Stimulated activated CD4-positive, alpha-beta T cell treated with anti-CD3 and anti-CD28 coated beads, Interleukin-15, amount 100 ng/mL, for 48 hours (primary cell): ENCODE measurements around the gene MASP2.
"Not testable (repeated sequence)": the region's sequence is repeated elsewhere in the genome, so short reads cannot be mapped to it uniquely, and the experiment has no call there.

Experiments used
- DNase-seq, 2 donors: peaks; one replicate each; pipeline ENCODE4 v3.0.0-alpha.2; 2020; ENCODE audit warnings: low read depth in 2 of 2

Gene MASP2

DNA sequence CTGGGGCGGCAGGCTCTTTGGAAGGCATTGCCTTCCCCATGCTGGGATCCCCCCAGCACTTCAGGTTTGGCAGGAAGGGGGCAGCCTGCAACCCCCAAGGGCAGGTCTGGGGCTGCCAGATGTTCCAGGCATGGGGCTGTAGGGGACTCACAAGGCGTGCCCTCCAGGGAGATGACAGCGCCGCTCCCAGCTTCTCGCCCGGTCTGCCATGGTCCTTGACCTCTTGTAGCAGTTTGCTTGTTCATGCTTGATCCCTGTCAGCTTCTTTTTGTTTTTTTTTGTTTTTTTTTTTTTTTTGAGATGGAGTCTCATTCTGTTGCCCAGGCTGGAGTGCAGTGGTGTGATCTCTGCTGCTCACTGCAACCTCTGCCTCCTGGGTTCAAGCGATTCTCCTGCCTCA, 56.2 kb downstream of the MASP2 start:
- DNase-seq, result no peak

DNA sequence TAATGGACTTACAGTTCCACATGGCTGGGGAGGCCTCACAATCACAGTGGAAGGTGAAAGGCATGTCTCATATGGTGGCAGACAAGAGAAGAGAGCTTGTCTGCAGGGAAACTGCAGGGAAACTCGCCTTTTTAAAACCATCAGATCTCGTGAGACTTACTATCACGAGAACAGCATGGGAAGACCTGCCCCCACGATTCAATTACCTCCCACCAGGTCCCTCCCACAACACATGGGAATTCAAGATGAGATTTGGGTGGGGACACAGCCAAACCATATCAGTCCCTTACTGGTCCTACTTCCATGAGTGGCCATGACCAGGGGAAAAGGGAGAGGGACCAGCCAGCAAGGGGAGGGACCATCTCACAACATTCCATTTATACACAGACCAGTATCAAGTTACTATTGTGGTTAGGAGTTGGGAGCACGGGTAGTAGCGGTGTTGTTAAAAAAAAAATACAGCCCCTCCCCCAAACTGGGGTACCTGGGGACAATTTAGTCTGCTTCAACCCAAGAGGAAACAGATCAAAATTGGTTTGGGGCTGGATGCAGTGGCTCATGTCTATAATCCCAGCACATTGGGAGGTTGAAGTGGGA, 57.0 kb downstream of the MASP2 start:
- not testable (repeated sequence) for DNase-seq

DNA sequence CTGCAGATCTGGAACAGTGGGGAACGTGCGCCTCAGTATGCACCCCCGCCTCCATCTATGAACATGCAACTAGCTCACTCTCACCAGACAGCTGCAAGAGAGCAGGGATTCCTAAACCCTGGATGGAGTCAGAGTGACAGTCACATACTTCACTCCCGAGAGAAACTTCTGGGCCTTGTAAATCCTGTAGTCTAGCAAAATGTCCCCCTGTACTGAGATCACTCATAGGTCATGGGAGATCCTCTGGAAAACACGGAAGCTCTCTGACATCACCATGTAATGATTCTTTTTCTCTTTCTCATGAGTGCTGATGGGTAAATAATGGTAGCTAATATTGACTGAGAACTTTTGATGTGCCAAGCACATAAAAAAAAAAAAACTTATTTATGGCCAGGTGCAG, 57.9 kb downstream of the MASP2 start:
- no peak for DNase-seq

DNA sequence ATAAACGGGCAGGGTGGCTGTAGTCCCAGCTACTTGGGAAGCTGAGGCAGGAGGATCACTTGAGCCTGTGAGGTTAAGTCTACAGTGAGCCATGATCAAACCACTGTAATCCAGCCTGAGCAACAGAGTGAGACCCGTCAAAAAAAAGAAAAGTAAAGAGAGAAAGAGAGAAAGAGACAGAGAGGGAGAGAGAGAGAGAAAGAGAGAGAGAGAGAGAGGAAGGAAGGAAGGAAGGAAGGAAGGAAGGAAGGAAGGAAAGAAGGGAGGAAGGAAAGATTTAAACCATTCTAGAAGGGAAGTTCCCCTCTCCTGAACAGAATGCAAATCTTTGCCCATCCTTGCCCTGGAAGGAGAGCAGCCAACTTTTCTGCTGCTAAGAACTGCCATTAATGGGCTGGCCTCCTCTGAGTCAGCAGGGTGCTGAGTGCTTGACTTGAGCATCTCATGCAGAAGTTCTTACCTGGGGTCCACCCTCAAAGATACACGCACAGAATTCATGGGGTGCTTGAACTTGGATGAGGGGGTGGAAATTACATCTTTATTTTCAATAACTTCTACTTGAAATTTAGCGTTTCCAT, 59.1 kb downstream of the MASP2 start:
- no peak for DNase-seq

DNA sequence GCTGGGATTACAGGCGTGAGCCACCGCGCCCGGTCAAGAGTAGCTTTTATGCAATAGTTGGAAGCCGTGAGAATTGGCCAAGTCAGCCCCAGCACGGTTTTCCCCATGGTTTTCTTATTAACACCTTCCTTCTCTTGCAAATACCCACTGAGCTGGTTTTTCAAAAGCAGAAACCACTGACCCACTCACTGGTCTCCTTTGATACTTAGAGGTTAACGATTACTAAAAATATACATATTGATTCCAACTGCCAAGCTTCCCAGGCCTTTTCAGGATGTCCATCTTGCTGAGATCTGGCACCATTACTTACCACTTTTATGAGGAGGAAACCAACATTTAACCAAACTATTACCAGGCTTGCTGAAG, 60.5 kb downstream of the MASP2 start:
- no peak for DNase-seq

DNA sequence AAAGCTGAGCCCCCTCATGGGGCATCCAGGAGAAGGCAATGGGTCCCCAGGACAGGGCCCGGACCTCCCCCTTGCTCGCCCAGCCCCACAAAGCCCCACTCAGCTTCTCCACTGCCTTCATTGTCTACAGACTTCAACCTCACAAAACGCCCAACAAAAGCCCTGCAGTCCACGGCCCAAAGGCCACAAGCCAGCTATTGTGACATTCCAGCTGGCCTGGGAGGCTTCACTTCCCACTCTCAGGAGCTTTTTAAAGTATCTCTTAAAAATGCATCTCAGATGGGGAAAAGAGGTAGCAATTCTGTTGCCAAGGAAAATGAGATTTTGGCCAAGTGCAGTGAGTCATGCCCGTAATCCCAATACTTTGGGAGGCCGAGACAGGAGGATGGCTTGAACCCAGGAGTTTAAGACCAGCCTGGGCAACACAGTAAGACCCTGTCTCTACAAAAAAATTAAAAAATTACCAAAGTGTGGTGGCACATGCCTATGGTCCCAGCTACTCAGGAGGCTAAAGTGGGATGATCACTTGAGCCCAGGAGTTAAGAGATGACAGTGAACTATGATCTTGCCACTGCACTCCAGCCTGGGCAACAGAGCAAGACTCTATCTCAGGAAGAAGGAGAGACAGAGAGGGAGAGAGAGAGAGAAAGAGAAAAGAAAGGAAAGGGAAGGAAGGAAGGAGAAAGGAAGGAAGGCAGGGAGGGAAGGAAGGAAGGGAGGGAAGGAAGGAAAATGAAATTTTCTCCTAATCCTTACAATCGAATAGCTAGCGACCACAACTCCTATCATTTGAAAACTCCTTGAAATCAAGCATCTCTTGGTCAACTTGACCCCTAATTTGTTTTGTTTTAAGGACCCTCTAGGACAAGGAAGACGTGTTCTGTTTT, 66.0 kb downstream of the MASP2 start:
- DNase-seq, result no peak

DNA sequence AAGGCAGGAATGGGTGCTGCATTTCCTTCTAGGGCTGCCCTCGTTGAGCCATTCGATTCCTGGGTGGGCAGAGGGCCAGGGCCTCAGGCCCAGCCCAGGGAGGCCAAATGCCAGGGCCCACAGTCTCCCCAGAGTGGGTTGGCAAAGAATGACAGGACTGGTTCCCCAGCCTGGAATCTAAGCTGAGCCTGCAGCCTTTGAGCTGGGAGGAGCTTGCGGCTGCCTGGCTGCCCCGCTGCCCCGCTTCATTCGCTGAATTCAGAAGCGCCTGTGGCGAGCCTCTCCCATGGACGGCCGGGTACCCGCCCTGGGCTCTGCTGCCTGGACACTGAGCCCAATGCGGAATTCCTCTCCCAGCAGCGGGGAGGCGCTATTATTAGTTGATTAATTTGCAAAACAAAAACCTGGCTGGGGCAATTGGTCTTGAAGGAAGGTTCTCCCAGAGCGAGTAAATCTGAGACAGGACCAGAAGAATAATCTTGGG, 66.9 kb downstream of the MASP2 start:
- DNase-seq, result no peak

DNA sequence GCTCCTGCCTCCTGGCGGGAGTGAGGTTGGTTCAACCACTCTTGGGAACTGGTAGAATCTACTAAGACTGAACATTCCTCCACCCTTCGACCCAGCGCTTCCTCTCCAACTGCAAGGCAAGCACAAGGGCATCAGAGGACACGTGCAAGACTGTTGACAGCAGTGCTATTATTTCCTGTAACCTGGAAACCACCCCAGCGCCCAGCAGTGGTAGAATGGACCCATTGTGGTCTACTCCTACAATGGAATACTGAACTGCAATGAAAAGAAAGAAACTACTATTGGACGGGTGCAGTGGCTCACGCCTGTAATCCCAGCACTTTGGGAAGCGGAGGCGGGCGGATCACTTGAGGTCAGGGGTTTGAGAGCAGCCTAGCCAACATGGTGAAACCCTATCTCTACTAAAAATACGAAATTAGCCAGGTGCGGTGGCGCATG, 67.5 kb downstream of the MASP2 start:
- DNase-seq, result no peak

DNA sequence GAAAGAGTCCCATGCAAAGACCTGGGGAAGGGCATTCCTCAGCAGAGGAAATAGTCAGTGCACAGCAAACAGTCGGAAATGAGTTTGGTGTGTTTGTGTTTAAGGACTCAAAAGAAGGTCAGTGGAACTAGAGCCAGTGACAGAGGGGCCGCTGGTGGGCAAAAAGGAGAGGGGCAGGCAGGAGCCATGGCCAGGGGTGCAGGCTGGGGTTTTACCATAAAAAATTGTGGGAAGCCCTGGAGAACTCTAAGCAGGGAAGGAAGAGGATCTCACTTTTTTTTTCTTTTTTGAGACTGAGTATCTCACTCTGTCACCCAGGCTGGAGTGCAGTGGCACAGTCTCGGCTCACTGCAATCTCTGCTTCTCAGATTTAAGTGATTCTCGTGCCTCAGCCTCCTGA, 68.3 kb downstream of the MASP2 start:
- DNase-seq, result no peak
